ENCODE results near the gene GPC6. TPM values are rescaled to one million over a fixed set of nuclear protein-coding genes. Genes with fewer than 3 reads are reported as not detected.

The GPC6 gene
- total and polyA plus RNA-seq, 2 donors (not counting 3 experiments of a cell fraction or from before 2014, with no cell fraction given): 0.01 TPM; not detected in 1

GRCh38 chr13:93729383-93729782 lies 502.8 kb downstream of the GPC6 start:
- Histone ChIP-seq H3K9me1 (replicated peaks; ENCODE audit: control insufficient read depth, extremely low read depth, insufficient read depth, low read length) (no peaks in the 10 kb centered on the region), H3K27ac (ENCODE audit: insufficient read depth, low read depth, low read length) (no peak overlapping the region), H3K4me1 (ENCODE audit: control insufficient read depth, extremely low read depth, insufficient read depth, low read length) (no peaks in the 10 kb centered on the region), H3K9me3 (replicated peaks; ENCODE audit: control insufficient read depth, insufficient read depth, low read length) (no peaks in the 10 kb centered on the region), H3K79me2 (ENCODE audit: control insufficient read depth, insufficient read depth, low read length) (no peaks in the 10 kb centered on the region), H3K27me3 (ENCODE audit: control insufficient read depth in 2 of 2, insufficient read depth in 2 of 2, low read length in 2 of 2) (no peaks in the 10 kb centered on the region), H3K9ac (replicated peaks; ENCODE audit: extremely low read depth, insufficient read depth, low read length) (no peak overlapping the region), H3K4me3 (replicated peaks in 1 of 3; ENCODE audit: insufficient read depth in 1 of 3, low read depth in 1 of 3, low read length in 3 of 3) (no peak overlapping the region), H2AFZ (ENCODE audit: low read depth, low read length) (no peak overlapping the region), H3K4me2 (ENCODE audit: insufficient read depth, low read length) (no peak overlapping the region), H4K20me1 (replicated peaks; ENCODE audit: control insufficient read depth, extremely low read depth, insufficient read depth, low read length) (no peaks in the 10 kb centered on the region), H3K36me3 (ENCODE audit: control insufficient read depth in 2 of 2, extremely low read depth in 1 of 2, insufficient read depth in 2 of 2, low read length in 2 of 2) (no peaks in the 10 kb centered on the region)
- ChIA-PET CTCF (no interaction called here), POLR2A (no interaction called here)
- intact Hi-C loops (cut with micrococcal nuclease) (no loop called here), dilution Hi-C loops (cut with MboI; ENCODE audit: extremely low pct_ligation_motif_present, low sequenced_read_pairs) (no loop called here)
- no TSS peak for BruUV-seq (replicated peaks)
- no peak for DNase-seq (ENCODE audit: low read depth, low spot score)
- TF ChIP-seq FOS (IDR thresholded peaks at IDR 0.05; ENCODE audit: borderline replicate concordance, insufficient read depth, low read length) (no peak), POLR2A (IDR thresholded peaks at IDR 0.05; ENCODE audit: low read depth, low read length) (no peak), GATA2 (IDR thresholded peaks at IDR 0.05; ENCODE audit: insufficient read depth, insufficient read length, low read depth, low read length) (no peak)
- FAIRE-seq: no peak

GRCh38 chr13:93730780-93731179 lies 504.2 kb downstream of the GPC6 start:
- Histone ChIP-seq H3K27ac (ENCODE audit: insufficient read depth, low read depth, low read length) (no peak overlapping the region), H2AFZ (ENCODE audit: low read depth, low read length) (no peak overlapping the region), H4K20me1 (replicated peaks; ENCODE audit: control insufficient read depth, extremely low read depth, insufficient read depth, low read length) (no peaks in the 10 kb centered on the region), H3K4me3 (replicated peaks in 1 of 3; ENCODE audit: insufficient read depth in 1 of 3, low read depth in 1 of 3, low read length in 3 of 3) (no peak overlapping the region), H3K9me1 (replicated peaks; ENCODE audit: control insufficient read depth, extremely low read depth, insufficient read depth, low read length) (no peaks in the 10 kb centered on the region), H3K27me3 (ENCODE audit: control insufficient read depth in 2 of 2, insufficient read depth in 2 of 2, low read length in 2 of 2) (no peaks in the 10 kb centered on the region), H3K9me3 (replicated peaks; ENCODE audit: control insufficient read depth, insufficient read depth, low read length) (no peaks in the 10 kb centered on the region), H3K36me3 (ENCODE audit: control insufficient read depth in 2 of 2, extremely low read depth in 1 of 2, insufficient read depth in 2 of 2, low read length in 2 of 2) (no peaks in the 10 kb centered on the region), H3K4me2 (ENCODE audit: insufficient read depth, low read length) (no peak overlapping the region), H3K4me1 (ENCODE audit: control insufficient read depth, extremely low read depth, insufficient read depth, low read length) (no peaks in the 10 kb centered on the region), H3K9ac (replicated peaks; ENCODE audit: extremely low read depth, insufficient read depth, low read length) (no peak overlapping the region), H3K79me2 (ENCODE audit: control insufficient read depth, insufficient read depth, low read length) (no peaks in the 10 kb centered on the region)
- CTCF ChIA-PET: no interaction called here
- no peak for DNase-seq (ENCODE audit: low read depth, low spot score)
- FAIRE-seq: no peak
- dilution Hi-C loops (cut with MboI; ENCODE audit: extremely low pct_ligation_motif_present, low sequenced_read_pairs) (no loop called here), intact Hi-C loops (cut with micrococcal nuclease) (no loop called here)
- TF ChIP-seq POLR2A (IDR thresholded peaks at IDR 0.05; ENCODE audit: low read depth, low read length) (no peak), FOS (IDR thresholded peaks at IDR 0.05; ENCODE audit: borderline replicate concordance, insufficient read depth, low read length) (no peak), GATA2 (IDR thresholded peaks at IDR 0.05; ENCODE audit: insufficient read depth, insufficient read length, low read depth, low read length) (no peak), JUN (IDR thresholded peaks at IDR 0.05; ENCODE audit: borderline replicate concordance, insufficient read depth, insufficient read length, low read depth) (no peak), CTCF (IDR thresholded peaks at IDR 0.05; ENCODE audit: extremely low read depth in 1 of 2, insufficient read depth in 1 of 2, low read depth in 1 of 2, low read length in 2 of 2) (no peak), POLR2AphosphoS5 (IDR thresholded peaks at IDR 0.05; ENCODE audit: insufficient read depth, low read depth, low read length) (no peak), MAX (IDR thresholded peaks at IDR 0.05; ENCODE audit: insufficient read depth, insufficient read length) (no peak), EZH2 (IDR thresholded peaks at IDR 0.05; ENCODE audit: borderline replicate concordance, low read depth, low read length, severe bottlenecking) (no peak), MYC (IDR thresholded peaks at IDR 0.05; ENCODE audit: low read depth, low read length) (no peak)
- BruUV-seq (replicated peaks): no TSS peak
- POLR2A ChIA-PET: no interaction called here

Data from endothelial cell of umbilical vein (primary cell).